ENCODE data around the gene C6.
"Not testable (repeated sequence)": the region's sequence is repeated elsewhere in the genome, so short reads cannot be mapped to it uniquely, and the experiment has no call there.

The C6 gene

DNA sequence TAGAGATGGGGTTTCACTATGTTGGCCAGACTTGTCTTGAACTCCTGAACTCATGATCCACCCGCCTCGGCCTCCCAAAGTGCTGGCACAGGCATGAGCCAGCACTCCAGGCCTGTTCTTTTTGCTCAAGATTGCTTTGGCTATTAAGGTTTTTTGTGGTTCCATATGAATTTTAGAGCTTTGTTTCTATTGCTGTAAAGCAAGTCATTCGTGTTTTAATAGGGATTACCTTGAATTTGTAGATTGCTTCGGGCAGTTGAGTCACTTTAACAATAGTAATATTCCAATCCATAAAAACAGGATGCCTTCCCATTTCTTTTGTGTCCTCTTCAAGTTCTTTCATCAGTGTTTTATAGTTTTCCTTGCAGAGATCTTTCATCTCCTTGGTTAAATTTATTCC lies 22.1 kb downstream of the C6 start:
- Histone ChIP-seq H3K79me1 (ENCODE audit: low read depth, low read length) (no peaks in the 10 kb centered on the region), H3K4ac (ENCODE audit: low read length) (no peak overlapping the region), H2BK15ac (ENCODE audit: low read length) (no peak overlapping the region), H3K9ac (ENCODE audit: low read depth, low read length, poor library complexity) (no peak overlapping the region), H3K4me2 (ENCODE audit: insufficient read depth, low read length, poor library complexity, severe bottlenecking) (no peak overlapping the region), H2BK12ac (ENCODE audit: low read length) (no peak overlapping the region), H3K18ac (ENCODE audit: low read length) (no peak overlapping the region), H3K27ac (replicated peaks; ENCODE audit: low read length) (no peak overlapping the region), H2AFZ (ENCODE audit: low read length) (no peak overlapping the region), H3K4me1 (ENCODE audit: control insufficient read depth in 2 of 2, insufficient read depth in 1 of 2, low read depth in 1 of 2, low read length in 2 of 2) (no peaks in the 10 kb centered on the region), H4K8ac (ENCODE audit: low read depth, low read length) (no peak overlapping the region), H3K9me3 (replicated peaks in 1 of 2; ENCODE audit: control insufficient read depth in 2 of 2, insufficient read depth in 1 of 2, low read depth in 1 of 2, low read length in 2 of 2) (no peaks in the 10 kb centered on the region), H3K23ac (ENCODE audit: low read depth, low read length, poor library complexity) (no peak overlapping the region), H2AK5ac (ENCODE audit: low read depth, low read length) (no peak overlapping the region), H3K27me3 (ENCODE audit: control insufficient read depth in 3 of 3, insufficient read depth in 3 of 3, low read depth in 1 of 3, low read length in 3 of 3) (no peaks in the 10 kb centered on the region), H3K36me3 (replicated peaks in 1 of 2; ENCODE audit: control insufficient read depth in 2 of 2, insufficient read depth in 2 of 2, low read length in 2 of 2) (no peaks in the 10 kb centered on the region), H4K91ac (ENCODE audit: low read depth, low read length, poor library complexity) (no peak overlapping the region), H3K14ac (ENCODE audit: low read length) (no peak overlapping the region), H2BK120ac (ENCODE audit: low read depth, low read length) (no peak overlapping the region), H2BK5ac (ENCODE audit: low read length) (no peak overlapping the region), H3K4me3 (ENCODE audit: low read length in 2 of 2) (no peak overlapping the region)
- DNase-seq (ENCODE audit: low spot score) = no peak
- WGBS, 2 donors (ENCODE audit: extremely low coverage in 2 of 2, insufficient read length in 2 of 2, insufficient replicate concordance in 1 of 2) = no CpG with 5 or more reads among the region's 4 CpGs

DNA sequence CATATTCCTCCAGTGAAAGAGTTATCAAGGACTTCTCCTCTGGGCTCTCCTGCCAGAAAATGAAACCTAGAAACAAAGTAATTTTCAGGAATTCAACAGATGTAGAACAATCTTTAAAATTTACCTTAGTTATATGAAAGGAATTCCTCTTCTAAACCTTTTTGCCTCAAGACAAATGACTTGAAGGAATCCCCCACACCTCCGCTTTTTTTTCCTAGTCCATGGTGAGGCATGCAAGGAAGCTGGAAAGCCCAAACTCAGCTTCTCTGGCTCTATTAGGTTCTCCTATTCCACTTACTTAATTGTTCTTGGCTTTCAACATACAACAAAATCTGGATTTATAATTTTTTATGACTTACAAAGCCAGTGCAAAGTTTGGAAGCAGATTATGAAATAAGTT lies 27.2 kb downstream of the C6 start:
- WGBS, 2 donors (ENCODE audit: extremely low coverage in 2 of 2, insufficient read length in 2 of 2, insufficient replicate concordance in 1 of 2) = no CpG with 5 or more reads among the region's 1 CpG
- no peak overlapping the region for H2BK12ac ChIP-seq (ENCODE audit: low read length)
- no peak overlapping the region for H2BK120ac ChIP-seq (ENCODE audit: low read depth, low read length)
- H3K4me2 ChIP-seq (ENCODE audit: insufficient read depth, low read length, poor library complexity, severe bottlenecking) = no peak overlapping the region
- H3K27me3 ChIP-seq (ENCODE audit: control insufficient read depth in 3 of 3, insufficient read depth in 3 of 3, low read depth in 1 of 3, low read length in 3 of 3) = no peaks in the 10 kb centered on the region
- no peaks in the 10 kb centered on the region for H3K9me3 ChIP-seq (replicated peaks in 1 of 2; ENCODE audit: control insufficient read depth in 2 of 2, insufficient read depth in 1 of 2, low read depth in 1 of 2, low read length in 2 of 2)
- DNase-seq (ENCODE audit: low spot score) = no peak
- no peak overlapping the region for H3K4ac ChIP-seq (ENCODE audit: low read length)
- no peak overlapping the region for H3K27ac ChIP-seq (replicated peaks; ENCODE audit: low read length)
- H3K23ac ChIP-seq (ENCODE audit: low read depth, low read length, poor library complexity) = no peak overlapping the region
- H2AFZ ChIP-seq (ENCODE audit: low read length) = no peak overlapping the region
- no peak overlapping the region for H3K4me3 ChIP-seq (ENCODE audit: low read length in 2 of 2)
- H2BK5ac ChIP-seq (ENCODE audit: low read length) = no peak overlapping the region
- no peak overlapping the region for H3K14ac ChIP-seq (ENCODE audit: low read length)
- H3K9ac ChIP-seq (ENCODE audit: low read depth, low read length, poor library complexity) = no peak overlapping the region
- H3K36me3 ChIP-seq (replicated peaks in 1 of 2; ENCODE audit: control insufficient read depth in 2 of 2, insufficient read depth in 2 of 2, low read length in 2 of 2) = no peaks in the 10 kb centered on the region
- H3K79me1 ChIP-seq (ENCODE audit: low read depth, low read length) = no peaks in the 10 kb centered on the region
- no peak overlapping the region for H4K8ac ChIP-seq (ENCODE audit: low read depth, low read length)
- H3K18ac ChIP-seq (ENCODE audit: low read length) = no peak overlapping the region
- H2AK5ac ChIP-seq (ENCODE audit: low read depth, low read length) = no peak overlapping the region
- H3K4me1 ChIP-seq (ENCODE audit: control insufficient read depth in 2 of 2, insufficient read depth in 1 of 2, low read depth in 1 of 2, low read length in 2 of 2) = no peaks in the 10 kb centered on the region
- no peak overlapping the region for H2BK15ac ChIP-seq (ENCODE audit: low read length)
- H4K91ac ChIP-seq (ENCODE audit: low read depth, low read length, poor library complexity) = no peak overlapping the region

DNA sequence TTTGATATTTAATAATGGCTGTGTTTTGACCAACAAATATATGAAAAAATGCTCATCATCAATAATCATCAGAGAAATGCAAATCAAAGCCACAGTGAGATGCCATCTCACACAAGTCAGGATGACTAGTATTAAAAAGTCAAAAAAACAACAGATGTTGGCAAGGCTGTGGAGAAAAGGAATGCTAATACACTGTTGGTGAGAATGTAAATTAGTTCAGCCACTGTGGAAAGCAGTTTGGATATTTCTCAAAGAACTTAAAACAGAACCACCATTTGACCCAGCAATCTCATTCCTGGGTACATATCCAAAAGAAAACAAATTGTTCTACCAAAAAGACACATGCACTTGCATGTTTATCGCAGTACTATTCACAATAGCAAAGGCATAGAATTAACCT lies 30.0 kb downstream of the C6 start:
- H2BK5ac ChIP-seq (ENCODE audit: low read length); H3K14ac ChIP-seq (ENCODE audit: low read length); H3K23ac ChIP-seq (ENCODE audit: low read depth, low read length, poor library complexity); H4K91ac ChIP-seq (ENCODE audit: low read depth, low read length, poor library complexity); H3K18ac ChIP-seq (ENCODE audit: low read length); H3K9ac ChIP-seq (ENCODE audit: low read depth, low read length, poor library complexity); H2BK15ac ChIP-seq (ENCODE audit: low read length); H3K4me2 ChIP-seq (ENCODE audit: insufficient read depth, low read length, poor library complexity, severe bottlenecking); H3K4ac ChIP-seq (ENCODE audit: low read length); H2AK5ac ChIP-seq (ENCODE audit: low read depth, low read length); H4K8ac ChIP-seq (ENCODE audit: low read depth, low read length); H3K9me3 ChIP-seq (replicated peaks in 1 of 2; ENCODE audit: control insufficient read depth in 2 of 2, insufficient read depth in 1 of 2, low read depth in 1 of 2, low read length in 2 of 2); H3K4me3 ChIP-seq (ENCODE audit: low read length in 2 of 2); H2BK12ac ChIP-seq (ENCODE audit: low read length); DNase-seq (ENCODE audit: low spot score); H2BK120ac ChIP-seq (ENCODE audit: low read depth, low read length); H3K79me1 ChIP-seq (ENCODE audit: low read depth, low read length); H3K4me1 ChIP-seq (ENCODE audit: control insufficient read depth in 2 of 2, insufficient read depth in 1 of 2, low read depth in 1 of 2, low read length in 2 of 2); H3K36me3 ChIP-seq (replicated peaks in 1 of 2; ENCODE audit: control insufficient read depth in 2 of 2, insufficient read depth in 2 of 2, low read length in 2 of 2); H3K27me3 ChIP-seq (ENCODE audit: control insufficient read depth in 3 of 3, insufficient read depth in 3 of 3, low read depth in 1 of 3, low read length in 3 of 3); H2AFZ ChIP-seq (ENCODE audit: low read length); H3K27ac ChIP-seq (replicated peaks; ENCODE audit: low read length): not testable (repeated sequence)
- no CpG with 5 or more reads among the region's 1 CpG for WGBS, 2 donors (ENCODE audit: extremely low coverage in 2 of 2, insufficient read length in 2 of 2, insufficient replicate concordance in 1 of 2)

DNA sequence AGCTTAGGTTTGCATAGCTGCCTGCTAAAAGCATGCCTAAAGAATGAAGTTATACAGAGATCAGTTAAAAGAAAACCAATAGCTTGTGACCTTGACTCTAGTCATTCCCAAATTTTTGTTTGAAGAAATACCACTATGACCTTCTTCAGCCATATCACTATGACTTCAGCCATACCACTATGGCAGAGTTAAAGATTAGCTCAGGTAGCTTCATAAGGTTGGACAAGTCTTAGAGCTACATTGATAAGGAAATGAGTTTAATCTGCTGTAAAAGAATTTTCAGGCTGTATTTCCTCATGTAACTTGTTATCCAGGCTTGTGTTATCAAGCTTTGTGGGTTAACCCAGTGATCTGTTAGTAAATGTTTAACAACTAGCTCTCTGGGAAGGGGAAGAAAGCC lies 30.7 kb downstream of the C6 start:
- no peak overlapping the region for H2AK5ac ChIP-seq (ENCODE audit: low read depth, low read length)
- no peaks in the 10 kb centered on the region for H3K27me3 ChIP-seq (ENCODE audit: control insufficient read depth in 3 of 3, insufficient read depth in 3 of 3, low read depth in 1 of 3, low read length in 3 of 3)
- no peak overlapping the region for H2BK120ac ChIP-seq (ENCODE audit: low read depth, low read length)
- DNase-seq (ENCODE audit: low spot score) = no peak
- no peaks in the 10 kb centered on the region for H3K79me1 ChIP-seq (ENCODE audit: low read depth, low read length)
- no peaks in the 10 kb centered on the region for H3K9me3 ChIP-seq (replicated peaks in 1 of 2; ENCODE audit: control insufficient read depth in 2 of 2, insufficient read depth in 1 of 2, low read depth in 1 of 2, low read length in 2 of 2)
- no peak overlapping the region for H3K4ac ChIP-seq (ENCODE audit: low read length)
- H4K91ac ChIP-seq (ENCODE audit: low read depth, low read length, poor library complexity) = no peak overlapping the region
- H2AFZ ChIP-seq (ENCODE audit: low read length) = no peak overlapping the region
- no peak overlapping the region for H3K27ac ChIP-seq (replicated peaks; ENCODE audit: low read length)
- H3K4me2 ChIP-seq (ENCODE audit: insufficient read depth, low read length, poor library complexity, severe bottlenecking) = no peak overlapping the region
- H3K36me3 ChIP-seq (replicated peaks in 1 of 2; ENCODE audit: control insufficient read depth in 2 of 2, insufficient read depth in 2 of 2, low read length in 2 of 2) = no peaks in the 10 kb centered on the region
- no peaks in the 10 kb centered on the region for H3K4me1 ChIP-seq (ENCODE audit: control insufficient read depth in 2 of 2, insufficient read depth in 1 of 2, low read depth in 1 of 2, low read length in 2 of 2)
- no peak overlapping the region for H3K14ac ChIP-seq (ENCODE audit: low read length)
- H3K4me3 ChIP-seq (ENCODE audit: low read length in 2 of 2) = no peak overlapping the region
- H4K8ac ChIP-seq (ENCODE audit: low read depth, low read length) = no peak overlapping the region
- H3K9ac ChIP-seq (ENCODE audit: low read depth, low read length, poor library complexity) = no peak overlapping the region
- no peak overlapping the region for H2BK5ac ChIP-seq (ENCODE audit: low read length)
- H2BK12ac ChIP-seq (ENCODE audit: low read length) = no peak overlapping the region
- H2BK15ac ChIP-seq (ENCODE audit: low read length) = no peak overlapping the region
- H3K18ac ChIP-seq (ENCODE audit: low read length) = no peak overlapping the region
- H3K23ac ChIP-seq (ENCODE audit: low read depth, low read length, poor library complexity) = no peak overlapping the region

Measured in neuronal stem cell (in vitro differentiated cells).